Fibroblast of peridontal ligament (primary cell): ENCODE results near the gene CCDC88C.
"Not testable (repeated sequence)": the region's sequence is repeated elsewhere in the genome, so short reads cannot be mapped to it uniquely, and the experiment has no call there.

Experiments used
- DNase-seq: peaks from one replicate; pipeline ENCODE4 v3.0.0-alpha.2; 2010; ENCODE audit errors: extremely low read depth

Gene CCDC88C

GRCh38 chr14:91228112-91229004 is 189.3 kb downstream of the CCDC88C start:
- DNase-seq = peak; percentile 50

GRCh38 chr14:91227183-91227628 is 190.4 kb downstream of the CCDC88C start:
- no peak for DNase-seq

- not testable (repeated sequence) for DNase-seq
Observed at GRCh38 chr14:91226360-91226759, 191.3 kb downstream of the CCDC88C start.

- DNase-seq = no peak
Observed at GRCh38 chr14:91225025-91225424, 192.6 kb downstream of the CCDC88C start.

- DNase-seq = no peak
Observed at GRCh38 chr14:91223028-91223783, 194.4 kb downstream of the CCDC88C start.
